B cell (primary cell): ENCODE results near the gene COX6A2.

Source experiments
- EZH2 ChIP-seq: IDR thresholded peaks from 2 replicates; pipeline ENCODE4 v1.6.1; 2012; ENCODE audit warnings: borderline replicate concordance, low read depth, mild to moderate bottlenecking, moderate library complexity, low read length; ENCODE audit not compliant: insufficient read depth, poor library complexity, severe bottlenecking
- TF ChIP-seq, protein P1 (sequence below): fragments of 200-600 bp; IDR thresholded peaks from one replicate; pipeline ENCODE4 v1.8.0; 2022; ENCODE audit warnings: antibody characterized with exemption, mild to moderate bottlenecking

DNA sequence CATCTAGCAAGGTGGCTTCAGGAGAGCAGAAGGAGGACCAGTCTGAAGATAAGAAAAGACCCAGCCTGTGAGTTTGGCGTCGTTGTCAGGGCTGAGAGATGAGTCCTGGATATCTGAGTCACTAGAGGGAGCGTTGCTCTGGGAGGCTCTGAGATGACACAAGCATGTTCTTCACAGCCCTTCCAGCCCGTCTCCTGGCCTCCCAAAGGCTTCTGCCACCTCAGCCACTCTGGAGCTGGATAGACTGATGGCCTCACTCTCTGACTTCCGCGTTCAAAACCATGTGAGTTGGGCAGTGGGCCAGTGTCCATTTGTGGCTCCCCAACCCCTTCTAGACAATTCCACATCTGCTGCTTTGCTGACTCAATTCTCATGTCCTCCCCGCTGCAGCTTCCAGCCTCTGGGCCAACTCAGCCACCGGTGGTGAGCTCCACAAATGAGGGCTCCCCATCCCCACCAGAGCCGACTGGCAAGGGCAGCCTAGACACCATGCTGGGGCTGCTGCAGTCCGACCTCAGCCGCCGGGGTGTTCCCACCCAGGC is 46.1 kb upstream of the COX6A2 start:
- TF ChIP-seq, protein P1, sequence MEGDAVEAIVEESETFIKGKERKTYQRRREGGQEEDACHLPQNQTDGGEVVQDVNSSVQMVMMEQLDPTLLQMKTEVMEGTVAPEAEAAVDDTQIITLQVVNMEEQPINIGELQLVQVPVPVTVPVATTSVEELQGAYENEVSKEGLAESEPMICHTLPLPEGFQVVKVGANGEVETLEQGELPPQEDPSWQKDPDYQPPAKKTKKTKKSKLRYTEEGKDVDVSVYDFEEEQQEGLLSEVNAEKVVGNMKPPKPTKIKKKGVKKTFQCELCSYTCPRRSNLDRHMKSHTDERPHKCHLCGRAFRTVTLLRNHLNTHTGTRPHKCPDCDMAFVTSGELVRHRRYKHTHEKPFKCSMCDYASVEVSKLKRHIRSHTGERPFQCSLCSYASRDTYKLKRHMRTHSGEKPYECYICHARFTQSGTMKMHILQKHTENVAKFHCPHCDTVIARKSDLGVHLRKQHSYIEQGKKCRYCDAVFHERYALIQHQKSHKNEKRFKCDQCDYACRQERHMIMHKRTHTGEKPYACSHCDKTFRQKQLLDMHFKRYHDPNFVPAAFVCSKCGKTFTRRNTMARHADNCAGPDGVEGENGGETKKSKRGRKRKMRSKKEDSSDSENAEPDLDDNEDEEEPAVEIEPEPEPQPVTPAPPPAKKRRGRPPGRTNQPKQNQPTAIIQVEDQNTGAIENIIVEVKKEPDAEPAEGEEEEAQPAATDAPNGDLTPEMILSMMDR, result no peak
- TF ChIP-seq EZH2, result no peak
